Astrocyte (in vitro differentiated cells and primary cell): ENCODE results near the gene SYNGR2. TPM values are rescaled to one million over a fixed set of nuclear protein-coding genes. Genes with fewer than 3 reads are reported as not detected.

Experiments used
- DNase-seq: peaks from one replicate; pipeline ENCODE4 v3.0.0-alpha.2; 2010; ENCODE audit warnings: low read depth
- FAIRE-seq: peaks from 2 replicates; lab custom pipeline; 2011; peaks lifted over from hg19 to GRCh38; lab: Jason Lieb, UNC
- H2AFZ ChIP-seq: 2 replicates; pipeline ENCODE4 v1.6.0; 2012; ENCODE audit warnings: low read depth, low read length, inconsistent platforms
- H3K27ac ChIP-seq: 2 replicates; pipeline ENCODE4 v1.5.1; 2011; ENCODE audit warnings: low read depth, low read length, inconsistent platforms
- H3K27me3 ChIP-seq: 2 replicates; pipeline ENCODE4 v1.6.0; 2011; ENCODE audit warnings: low read length, inconsistent platforms; ENCODE audit not compliant: insufficient read depth
- H3K36me3 ChIP-seq: 2 replicates; pipeline ENCODE4 v1.5.1; 2011; ENCODE audit warnings: low read length, inconsistent platforms; ENCODE audit not compliant: insufficient read depth
- H3K4me1 ChIP-seq: 2 replicates; pipeline ENCODE4 v1.5.1; 2011; ENCODE audit warnings: low read length, inconsistent platforms; ENCODE audit not compliant: insufficient read depth
- H3K4me2 ChIP-seq: 2 replicates; pipeline ENCODE4 v1.6.0; 2012; ENCODE audit warnings: low read length, inconsistent platforms
- H3K4me3 ChIP-seq: 2 replicates; pipeline ENCODE4 v1.5.1; 2011; ENCODE audit warnings: low read depth, mild to moderate bottlenecking, low read length, inconsistent platforms; ENCODE audit not compliant: insufficient read depth
- H3K79me2 ChIP-seq: 2 replicates; pipeline ENCODE4 v1.6.0; 2012; ENCODE audit warnings: mild to moderate bottlenecking, low read length, inconsistent platforms; ENCODE audit not compliant: insufficient read depth
- H3K9ac ChIP-seq: 2 replicates; pipeline ENCODE4 v1.6.0; 2012; ENCODE audit warnings: mild to moderate bottlenecking, low read length, inconsistent platforms
- H3K9me3 ChIP-seq: 2 replicates; pipeline ENCODE4 v1.5.1; 2012; ENCODE audit warnings: low read depth, mild to moderate bottlenecking, low read length, inconsistent platforms; ENCODE audit not compliant: insufficient read depth
- H4K20me1 ChIP-seq: 2 replicates; pipeline ENCODE4 v1.6.0; 2012; ENCODE audit warnings: low read length, inconsistent platforms; ENCODE audit not compliant: insufficient read depth
- H3K27ac Mint-ChIP-seq: one replicate; pipeline ENCODE4 v1.8.0; 2021; ENCODE audit warnings: mild to moderate bottlenecking, mixed read lengths; ENCODE audit not compliant: unreplicated experiment
- H3K27me3 Mint-ChIP-seq: one replicate; pipeline ENCODE4 v1.8.0; 2021; ENCODE audit warnings: low read depth, mixed read lengths; ENCODE audit not compliant: unreplicated experiment
- H3K36me3 Mint-ChIP-seq: one replicate; pipeline ENCODE4 v1.8.0; 2021; ENCODE audit warnings: low read depth, mixed read lengths; ENCODE audit not compliant: unreplicated experiment
- H3K4me1 Mint-ChIP-seq: one replicate; pipeline ENCODE4 v1.8.0; 2021; ENCODE audit warnings: low read depth, mixed read lengths; ENCODE audit not compliant: unreplicated experiment
- H3K4me3 Mint-ChIP-seq: one replicate; pipeline ENCODE4 v1.8.0; 2021; ENCODE audit warnings: mild to moderate bottlenecking, moderate library complexity, mixed read lengths; ENCODE audit not compliant: unreplicated experiment
- H3K9me3 Mint-ChIP-seq: one replicate; pipeline ENCODE4 v1.8.0; 2021; ENCODE audit warnings: mild to moderate bottlenecking, mixed read lengths; ENCODE audit not compliant: unreplicated experiment
- EZH2 ChIP-seq: IDR thresholded peaks from 2 replicates; pipeline ENCODE4 v1.6.1; 2012; ENCODE audit warnings: mild to moderate bottlenecking, low read length, inconsistent platforms; ENCODE audit not compliant: insufficient read depth
- total RNA-seq: library from RNA; stranded (reverse); gene quantifications from 2 replicates; pipeline ENCODE4 v1.2.1, GENCODE V29; 2021
- TF ChIP-seq, protein P1 (sequence below): IDR thresholded peaks from 2 replicates; pipeline ENCODE4 v1.5.1; 2011; ENCODE audit warnings: low read depth, mild to moderate bottlenecking, inconsistent platforms, low read length, moderate library complexity; ENCODE audit not compliant: insufficient read depth

The SYNGR2 gene
- total RNA-seq, 1 donor from 2014 or later = 82.2 TPM

DNA sequence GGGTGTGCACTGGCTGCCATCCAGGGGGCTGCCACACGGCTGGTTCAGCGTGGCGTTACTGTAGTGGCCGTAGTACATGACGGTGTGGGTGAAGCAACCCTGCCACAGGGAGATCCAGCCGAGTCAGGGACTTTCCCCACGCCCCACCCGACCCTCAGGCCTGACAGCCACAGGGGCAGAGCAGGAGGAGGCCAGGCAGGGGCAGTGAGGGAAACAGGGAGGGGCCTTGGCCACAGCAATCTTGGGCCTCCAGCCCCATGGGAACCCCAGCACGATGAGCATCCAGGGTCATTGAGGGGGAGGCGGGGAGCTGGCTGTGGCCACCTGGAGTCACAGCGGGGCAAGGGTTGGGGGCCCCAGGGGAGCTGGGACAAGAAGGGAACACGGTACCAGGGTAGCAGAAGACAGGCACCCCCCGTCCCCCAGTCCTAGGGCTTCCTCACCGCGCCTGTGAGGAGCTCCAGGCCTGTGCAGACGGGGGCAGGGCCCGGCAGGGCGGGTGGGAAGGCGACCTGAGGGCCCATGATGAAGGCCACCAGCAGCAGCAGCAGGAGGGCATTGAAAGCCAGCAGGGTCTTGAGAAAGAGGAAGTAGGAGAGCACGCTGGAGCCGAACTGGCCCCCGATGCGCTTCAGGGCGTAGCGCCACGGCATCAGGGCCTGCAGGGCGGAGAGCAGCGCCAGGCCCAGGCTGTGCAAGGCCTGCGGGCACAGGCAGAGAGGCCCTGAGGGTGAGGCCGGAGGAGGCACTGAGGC, 44.1 kb upstream of the SYNGR2 start:
- no peaks in the 10 kb centered on the region for H3K79me2 ChIP-seq
- no peaks in the 10 kb centered on the region for H4K20me1 ChIP-seq
- no peak overlapping the region for H3K4me3 ChIP-seq
- Mint-ChIP-seq H3K27me3 (no peaks in the 10 kb centered on the region), H3K9me3 (no peaks in the 10 kb centered on the region), H3K27ac (no peak overlapping the region), H3K36me3 (peaks cover 4% of the 10 kb centered on the region), H3K4me1 (peaks cover 2% of the 10 kb centered on the region), H3K4me3 (no peak overlapping the region)
- no peak for TF ChIP-seq EZH2
- TF ChIP-seq, protein P1, sequence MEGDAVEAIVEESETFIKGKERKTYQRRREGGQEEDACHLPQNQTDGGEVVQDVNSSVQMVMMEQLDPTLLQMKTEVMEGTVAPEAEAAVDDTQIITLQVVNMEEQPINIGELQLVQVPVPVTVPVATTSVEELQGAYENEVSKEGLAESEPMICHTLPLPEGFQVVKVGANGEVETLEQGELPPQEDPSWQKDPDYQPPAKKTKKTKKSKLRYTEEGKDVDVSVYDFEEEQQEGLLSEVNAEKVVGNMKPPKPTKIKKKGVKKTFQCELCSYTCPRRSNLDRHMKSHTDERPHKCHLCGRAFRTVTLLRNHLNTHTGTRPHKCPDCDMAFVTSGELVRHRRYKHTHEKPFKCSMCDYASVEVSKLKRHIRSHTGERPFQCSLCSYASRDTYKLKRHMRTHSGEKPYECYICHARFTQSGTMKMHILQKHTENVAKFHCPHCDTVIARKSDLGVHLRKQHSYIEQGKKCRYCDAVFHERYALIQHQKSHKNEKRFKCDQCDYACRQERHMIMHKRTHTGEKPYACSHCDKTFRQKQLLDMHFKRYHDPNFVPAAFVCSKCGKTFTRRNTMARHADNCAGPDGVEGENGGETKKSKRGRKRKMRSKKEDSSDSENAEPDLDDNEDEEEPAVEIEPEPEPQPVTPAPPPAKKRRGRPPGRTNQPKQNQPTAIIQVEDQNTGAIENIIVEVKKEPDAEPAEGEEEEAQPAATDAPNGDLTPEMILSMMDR = no peak
- peaks cover 11% of the 10 kb centered on the region for H3K4me1 ChIP-seq
- H3K27me3 ChIP-seq = peaks cover 7% of the 10 kb centered on the region
- no peak overlapping the region for H3K4me2 ChIP-seq
- H3K9me3 ChIP-seq = no peaks in the 10 kb centered on the region
- no peak overlapping the region for H2AFZ ChIP-seq
- FAIRE-seq = no peak
- no peaks in the 10 kb centered on the region for H3K36me3 ChIP-seq
- no peak for DNase-seq
- H3K27ac ChIP-seq = no peak overlapping the region
- no peak overlapping the region for H3K9ac ChIP-seq

GRCh38 chr17:78124836-78125137, 43.6 kb upstream of the SYNGR2 start:
- no peak overlapping the region for H3K9ac ChIP-seq

More at GRCh38 chr17:78124836-78125137, 43.6 kb upstream of the SYNGR2 start:
- Histone ChIP-seq H3K36me3 (no peaks in the 10 kb centered on the region), H3K4me3 (no peak overlapping the region), H3K4me1 (peaks cover 11% of the 10 kb centered on the region), H3K79me2 (no peaks in the 10 kb centered on the region), H3K9me3 (no peaks in the 10 kb centered on the region), H3K27me3 (peaks cover 7% of the 10 kb centered on the region), H4K20me1 (no peaks in the 10 kb centered on the region), H3K27ac (no peak overlapping the region), H3K4me2 (no peak overlapping the region), H2AFZ (no peak overlapping the region)
- H3K27ac Mint-ChIP-seq = no peak overlapping the region
- TF ChIP-seq EZH2 = no peak
- TF ChIP-seq, protein P1 = no peak
- FAIRE-seq = no peak
- peaks cover 2% of the 10 kb centered on the region for H3K4me1 Mint-ChIP-seq
- DNase-seq = no peak
- no peaks in the 10 kb centered on the region for H3K27me3 Mint-ChIP-seq
- H3K9me3 Mint-ChIP-seq = no peaks in the 10 kb centered on the region
- H3K36me3 Mint-ChIP-seq = peaks cover 4% of the 10 kb centered on the region
- H3K4me3 Mint-ChIP-seq = no peak overlapping the region
